ENCODE measurements around the gene NRARP.

- TF ChIP-seq, protein P1, sequence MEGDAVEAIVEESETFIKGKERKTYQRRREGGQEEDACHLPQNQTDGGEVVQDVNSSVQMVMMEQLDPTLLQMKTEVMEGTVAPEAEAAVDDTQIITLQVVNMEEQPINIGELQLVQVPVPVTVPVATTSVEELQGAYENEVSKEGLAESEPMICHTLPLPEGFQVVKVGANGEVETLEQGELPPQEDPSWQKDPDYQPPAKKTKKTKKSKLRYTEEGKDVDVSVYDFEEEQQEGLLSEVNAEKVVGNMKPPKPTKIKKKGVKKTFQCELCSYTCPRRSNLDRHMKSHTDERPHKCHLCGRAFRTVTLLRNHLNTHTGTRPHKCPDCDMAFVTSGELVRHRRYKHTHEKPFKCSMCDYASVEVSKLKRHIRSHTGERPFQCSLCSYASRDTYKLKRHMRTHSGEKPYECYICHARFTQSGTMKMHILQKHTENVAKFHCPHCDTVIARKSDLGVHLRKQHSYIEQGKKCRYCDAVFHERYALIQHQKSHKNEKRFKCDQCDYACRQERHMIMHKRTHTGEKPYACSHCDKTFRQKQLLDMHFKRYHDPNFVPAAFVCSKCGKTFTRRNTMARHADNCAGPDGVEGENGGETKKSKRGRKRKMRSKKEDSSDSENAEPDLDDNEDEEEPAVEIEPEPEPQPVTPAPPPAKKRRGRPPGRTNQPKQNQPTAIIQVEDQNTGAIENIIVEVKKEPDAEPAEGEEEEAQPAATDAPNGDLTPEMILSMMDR (IDR thresholded peaks at IDR 0.05; ENCODE audit: low read length) = no peak
- TF ChIP-seq EZH2 (IDR thresholded peaks at IDR 0.05; ENCODE audit: borderline replicate concordance, low read length) = no peak
Measured at GRCh38 chr9:137310189-137311052, 8.3 kb upstream of the NRARP start.

Measured in OCI-LY1 (cell line).